HepG2 (cell line): ENCODE measurements around the gene CEP162. TPM values are rescaled to one million over a fixed set of nuclear protein-coding genes. Genes with fewer than 3 reads are reported as not detected.
A peak's percentile ranks its signal among the peaks of the same experiment; 100 is the strongest.

Experiments
- CENPT ChIP-seq: sonication (generic); formaldehyde crosslinking; IDR thresholded peaks from 2 replicates; pipeline ENCODE4 v1.8.0; 2022; ENCODE audit warnings: low read depth, mild to moderate bottlenecking, moderate library complexity, missing genetic modification reagents
- KLF15 ChIP-seq: sonication (generic); formaldehyde crosslinking; IDR thresholded peaks from 2 replicates; pipeline ENCODE4 v1.8.1; 2023; ENCODE audit warnings: borderline replicate concordance, mild to moderate bottlenecking, inconsistent platforms, missing genetic modification reagents, mixed read lengths
- SOX13 ChIP-seq, 3 experiments: fragments of 450-650 bp in 1 of 3; sonication (generic) in 1 of 3; formaldehyde crosslinking in 1 of 3; IDR thresholded peaks in 2 of 3; conservative IDR thresholded peaks in 1 of 3; 2 replicates each; pipeline versions ENCODE4 v1.5.0 to v1.6.1; 2016 to 2020; ENCODE audit warnings: antibody characterized with exemption in 1 of 3, mild to moderate bottlenecking in 1 of 3, missing compliant biosample characterization in 1 of 3, missing genetic modification reagents in 1 of 3, moderate library complexity in 1 of 3
- SP1 ChIP-seq, 2 experiments: fragments of 450-650 bp in 1 of 2; sonication (generic) in 1 of 2; formaldehyde crosslinking in 1 of 2; IDR thresholded peaks; 2 replicates each; pipeline versions ENCODE4 v1.4.0 to v1.6.1; 2016 to 2020; ENCODE audit warnings: missing genetic modification reagents in 1 of 2
- SRSF4 ChIP-seq: fragments of 200-400 bp; formaldehyde crosslinking; IDR thresholded peaks from one replicate; pipeline ENCODE4 v1.6.1; 2018; ENCODE audit warnings: mild to moderate bottlenecking, low read depth, low read length, moderate library complexity; ENCODE audit not compliant: poor library complexity, severe bottlenecking
- SRSF9 ChIP-seq: fragments of 200-400 bp; formaldehyde crosslinking; IDR thresholded peaks from 2 replicates; pipeline ENCODE4 v1.6.1; 2018; ENCODE audit warnings: borderline replicate concordance, mild to moderate bottlenecking, low read depth, low read length; ENCODE audit not compliant: insufficient read depth, poor library complexity, severe bottlenecking
- STAT5B ChIP-seq: sonication (generic); formaldehyde crosslinking; IDR thresholded peaks from 2 replicates; pipeline ENCODE4 v1.4.0; 2020; ENCODE audit warnings: missing genetic modification reagents
- WIZ ChIP-seq: sonication (generic); formaldehyde crosslinking; IDR thresholded peaks from 2 replicates; pipeline ENCODE4 v1.5.1; 2020; ENCODE audit warnings: mild to moderate bottlenecking, missing genetic modification reagents
- ZMAT3 ChIP-seq: sonication (generic); formaldehyde crosslinking; conservative IDR thresholded peaks from 2 replicates; pipeline ENCODE4 v1.7.0; 2021; ENCODE audit warnings: missing genetic modification reagents
- ZNF337 ChIP-seq: sonication (generic); formaldehyde crosslinking; IDR thresholded peaks from 2 replicates; pipeline ENCODE4 v1.5.1; 2020; ENCODE audit warnings: missing genetic modification reagents, low read depth, mild to moderate bottlenecking, borderline replicate concordance
- ZNF33B ChIP-seq: sonication (generic); formaldehyde crosslinking; IDR thresholded peaks from 2 replicates; pipeline ENCODE4 v1.5.1; 2020; ENCODE audit warnings: mild to moderate bottlenecking, missing genetic modification reagents
- ZNF557 ChIP-seq: sonication (generic); formaldehyde crosslinking; IDR thresholded peaks from 2 replicates; pipeline ENCODE4 v1.4.0; 2020; ENCODE audit warnings: missing genetic modification reagents
- ZSCAN9 ChIP-seq: IDR thresholded peaks from 2 replicates; pipeline ENCODE4 v1.6.1; 2016; ENCODE audit warnings: borderline replicate concordance
- polyA plus RNA-seq, 8 experiments: library from polyadenylated mRNA; depleted of rRNA in 3 of 8; stranded (reverse) in 7 of 8; unstranded in 1 of 8; fragments of >200 nt; fragmentation: Illumina TruSeq in 4 of 8; extraction: Trizol in 4 of 8; gene quantifications; 2 replicates each; pipeline versions ENCODE4 v1.2.1 to v1.2.3, GENCODE V29; 2011 to 2016; ENCODE audit warnings: low read depth in 4 of 8, missing spikeins in 1 of 8, mixed read lengths in 1 of 8; ENCODE audit not compliant: insufficient read depth in 1 of 8
- total RNA-seq, 5 experiments: library from RNA; depleted of rRNA; stranded (reverse); fragments of >200 nt; fragmentation: Illumina TruSeq; extraction: Trizol; gene quantifications; 2 replicates each; pipeline ENCODE4 v1.2.3, GENCODE V29; 2016; ENCODE audit warnings: low read depth in 1 of 5
- TF ChIP-seq, protein P1 (sequence below): sonication (generic); formaldehyde crosslinking; IDR thresholded peaks from 2 replicates; pipeline ENCODE4 v1.4.0; 2020; ENCODE audit warnings: mild to moderate bottlenecking, missing genetic modification reagents
- TF ChIP-seq, protein P2 (sequence below), 2 experiments: sonication (generic) in 1 of 2; formaldehyde crosslinking in 1 of 2; IDR thresholded peaks; 2 replicates each; pipeline versions ENCODE4 v1.4.0 to v1.6.1; 2016 to 2020; ENCODE audit warnings: borderline replicate concordance in 1 of 2, low read depth in 1 of 2, mild to moderate bottlenecking in 1 of 2, missing genetic modification reagents in 1 of 2
- TF ChIP-seq, protein P3 (sequence below): IDR thresholded peaks from 2 replicates; pipeline ENCODE4 v1.6.1; 2016; ENCODE audit warnings: low read depth, borderline replicate concordance

The CEP162 gene
- total and polyA plus RNA-seq, 2 of the 13 experiments (the other 11 are each of a cell fraction or from before 2014, with no cell fraction given), result 0.50 to 7.9 TPM

DNA sequence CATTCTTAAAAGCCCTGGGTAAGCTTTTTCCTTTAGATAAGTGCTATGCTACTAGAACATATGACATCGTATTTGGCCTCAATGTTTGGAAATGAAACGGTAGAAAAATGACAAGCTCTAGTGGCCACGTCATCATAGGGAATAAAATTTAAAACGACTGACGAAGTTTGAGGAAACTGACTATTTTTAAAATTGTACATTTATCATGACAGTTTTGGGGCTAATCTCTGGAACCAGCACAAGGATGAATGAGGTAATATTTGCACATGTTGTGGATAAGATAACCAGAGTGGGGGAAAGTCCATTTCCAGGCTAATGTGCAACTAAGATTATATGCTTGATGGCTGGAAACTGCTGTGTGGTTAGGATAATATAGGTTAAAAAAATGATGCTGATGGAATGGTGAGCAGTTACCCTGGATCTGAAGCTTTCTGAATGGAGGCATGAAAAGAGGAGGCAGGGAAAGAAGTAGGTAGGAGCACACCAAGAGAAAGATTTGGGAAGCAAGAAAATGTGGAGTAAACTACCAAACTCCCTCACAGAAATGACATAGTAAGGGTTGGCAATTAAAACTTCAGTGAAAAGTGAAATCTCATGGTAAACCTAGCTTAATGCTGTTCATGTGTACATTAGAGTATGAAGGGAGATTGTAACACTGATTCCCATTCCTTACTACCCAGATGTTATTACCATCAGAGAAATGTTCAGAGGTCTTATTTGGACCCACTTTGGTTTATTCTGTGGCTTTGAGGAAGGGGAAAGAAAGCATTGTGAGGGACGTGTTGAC, 42.7 kb upstream of the CEP162 start (continued):
- TF ChIP-seq, protein P1, sequence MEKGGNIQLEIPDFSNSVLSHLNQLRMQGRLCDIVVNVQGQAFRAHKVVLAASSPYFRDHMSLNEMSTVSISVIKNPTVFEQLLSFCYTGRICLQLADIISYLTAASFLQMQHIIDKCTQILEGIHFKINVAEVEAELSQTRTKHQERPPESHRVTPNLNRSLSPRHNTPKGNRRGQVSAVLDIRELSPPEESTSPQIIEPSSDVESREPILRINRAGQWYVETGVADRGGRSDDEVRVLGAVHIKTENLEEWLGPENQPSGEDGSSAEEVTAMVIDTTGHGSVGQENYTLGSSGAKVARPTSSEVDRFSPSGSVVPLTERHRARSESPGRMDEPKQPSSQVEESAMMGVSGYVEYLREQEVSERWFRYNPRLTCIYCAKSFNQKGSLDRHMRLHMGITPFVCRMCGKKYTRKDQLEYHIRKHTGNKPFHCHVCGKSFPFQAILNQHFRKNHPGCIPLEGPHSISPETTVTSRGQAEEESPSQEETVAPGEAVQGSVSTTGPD (CRISPR knock-in tag), result peak; percentile 69; the same call in 1 of the 2 replicates
- TF ChIP-seq WIZ, result no peak
- no peak for TF ChIP-seq STAT5B (CRISPR knock-in tag)
- no peak for TF ChIP-seq SOX13 (IDR thresholded peaks at IDR 0.05)
- TF ChIP-seq SOX13 (CRISPR knock-in tag; conservative IDR thresholded peaks at IDR 0.05 in 1 of 2, IDR thresholded peaks at IDR 0.05 in 1 of 2), result peak in 1 of 2 experiments; percentile 49; a peak in 1 of 4 replicates
- TF ChIP-seq CENPT (CRISPR knock-in tag), result no peak
- TF ChIP-seq ZMAT3 (CRISPR knock-in tag), result no peak
- TF ChIP-seq, protein P2, sequence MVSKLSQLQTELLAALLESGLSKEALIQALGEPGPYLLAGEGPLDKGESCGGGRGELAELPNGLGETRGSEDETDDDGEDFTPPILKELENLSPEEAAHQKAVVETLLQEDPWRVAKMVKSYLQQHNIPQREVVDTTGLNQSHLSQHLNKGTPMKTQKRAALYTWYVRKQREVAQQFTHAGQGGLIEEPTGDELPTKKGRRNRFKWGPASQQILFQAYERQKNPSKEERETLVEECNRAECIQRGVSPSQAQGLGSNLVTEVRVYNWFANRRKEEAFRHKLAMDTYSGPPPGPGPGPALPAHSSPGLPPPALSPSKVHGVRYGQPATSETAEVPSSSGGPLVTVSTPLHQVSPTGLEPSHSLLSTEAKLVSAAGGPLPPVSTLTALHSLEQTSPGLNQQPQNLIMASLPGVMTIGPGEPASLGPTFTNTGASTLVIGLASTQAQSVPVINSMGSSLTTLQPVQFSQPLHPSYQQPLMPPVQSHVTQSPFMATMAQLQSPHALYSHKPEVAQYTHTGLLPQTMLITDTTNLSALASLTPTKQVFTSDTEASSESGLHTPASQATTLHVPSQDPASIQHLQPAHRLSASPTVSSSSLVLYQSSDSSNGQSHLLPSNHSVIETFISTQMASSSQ (IDR thresholded peaks at IDR 0.05; ENCODE audit: low read depth), result peak; percentile 70
- TF ChIP-seq, protein P2 (CRISPR knock-in tag; IDR thresholded peaks at IDR 0.05; ENCODE audit: borderline replicate concordance), result peak; percentile 89; the same call in 1 of the 2 replicates
- no peak for TF ChIP-seq ZNF33B (CRISPR knock-in tag)
- no peak for TF ChIP-seq ZNF557
- TF ChIP-seq SRSF9, result no peak
- TF ChIP-seq KLF15 (CRISPR knock-in tag), result no peak
- TF ChIP-seq, protein P3, sequence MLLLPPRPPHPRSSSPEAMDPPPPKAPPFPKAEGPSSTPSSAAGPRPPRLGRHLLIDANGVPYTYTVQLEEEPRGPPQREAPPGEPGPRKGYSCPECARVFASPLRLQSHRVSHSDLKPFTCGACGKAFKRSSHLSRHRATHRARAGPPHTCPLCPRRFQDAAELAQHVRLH (CRISPR knock-in tag), result no peak
- TF ChIP-seq ZSCAN9 (CRISPR knock-in tag), result no peak
- no peak for TF ChIP-seq SP1 (IDR thresholded peaks at IDR 0.05)
- no peak for TF ChIP-seq SP1 (CRISPR knock-in tag; IDR thresholded peaks at IDR 0.05)
- no peak for TF ChIP-seq ZNF337
- no peak for TF ChIP-seq SRSF4
